ENCODE measurements around the gene CAMK2D.

- TF ChIP-seq POLR2A (IDR thresholded peaks at IDR 0.05) (no peak), POLR2AphosphoS5 (IDR thresholded peaks at IDR 0.05) (no peak)
- TF ChIP-seq, protein P1, sequence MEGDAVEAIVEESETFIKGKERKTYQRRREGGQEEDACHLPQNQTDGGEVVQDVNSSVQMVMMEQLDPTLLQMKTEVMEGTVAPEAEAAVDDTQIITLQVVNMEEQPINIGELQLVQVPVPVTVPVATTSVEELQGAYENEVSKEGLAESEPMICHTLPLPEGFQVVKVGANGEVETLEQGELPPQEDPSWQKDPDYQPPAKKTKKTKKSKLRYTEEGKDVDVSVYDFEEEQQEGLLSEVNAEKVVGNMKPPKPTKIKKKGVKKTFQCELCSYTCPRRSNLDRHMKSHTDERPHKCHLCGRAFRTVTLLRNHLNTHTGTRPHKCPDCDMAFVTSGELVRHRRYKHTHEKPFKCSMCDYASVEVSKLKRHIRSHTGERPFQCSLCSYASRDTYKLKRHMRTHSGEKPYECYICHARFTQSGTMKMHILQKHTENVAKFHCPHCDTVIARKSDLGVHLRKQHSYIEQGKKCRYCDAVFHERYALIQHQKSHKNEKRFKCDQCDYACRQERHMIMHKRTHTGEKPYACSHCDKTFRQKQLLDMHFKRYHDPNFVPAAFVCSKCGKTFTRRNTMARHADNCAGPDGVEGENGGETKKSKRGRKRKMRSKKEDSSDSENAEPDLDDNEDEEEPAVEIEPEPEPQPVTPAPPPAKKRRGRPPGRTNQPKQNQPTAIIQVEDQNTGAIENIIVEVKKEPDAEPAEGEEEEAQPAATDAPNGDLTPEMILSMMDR (IDR thresholded peaks at IDR 0.05): no peak
These were observed 30.9 kb downstream of the CAMK2D start for GRCh38 chr4:113730467-113731216.
